NOMO-1 treated with dmso at 0.1 percent for 144 hours (cell line): ENCODE measurements around the gene SGF29.
"Not testable (repeated sequence)": the region's sequence is repeated elsewhere in the genome, so short reads cannot be mapped to it uniquely, and the experiment has no call there.

Experiments used
- DNase-seq: peaks from one replicate; lab custom pipeline; 2025; ENCODE audit not compliant: unreplicated experiment; lab: John Stamatoyannopoulos, UW

Gene SGF29

DNA sequence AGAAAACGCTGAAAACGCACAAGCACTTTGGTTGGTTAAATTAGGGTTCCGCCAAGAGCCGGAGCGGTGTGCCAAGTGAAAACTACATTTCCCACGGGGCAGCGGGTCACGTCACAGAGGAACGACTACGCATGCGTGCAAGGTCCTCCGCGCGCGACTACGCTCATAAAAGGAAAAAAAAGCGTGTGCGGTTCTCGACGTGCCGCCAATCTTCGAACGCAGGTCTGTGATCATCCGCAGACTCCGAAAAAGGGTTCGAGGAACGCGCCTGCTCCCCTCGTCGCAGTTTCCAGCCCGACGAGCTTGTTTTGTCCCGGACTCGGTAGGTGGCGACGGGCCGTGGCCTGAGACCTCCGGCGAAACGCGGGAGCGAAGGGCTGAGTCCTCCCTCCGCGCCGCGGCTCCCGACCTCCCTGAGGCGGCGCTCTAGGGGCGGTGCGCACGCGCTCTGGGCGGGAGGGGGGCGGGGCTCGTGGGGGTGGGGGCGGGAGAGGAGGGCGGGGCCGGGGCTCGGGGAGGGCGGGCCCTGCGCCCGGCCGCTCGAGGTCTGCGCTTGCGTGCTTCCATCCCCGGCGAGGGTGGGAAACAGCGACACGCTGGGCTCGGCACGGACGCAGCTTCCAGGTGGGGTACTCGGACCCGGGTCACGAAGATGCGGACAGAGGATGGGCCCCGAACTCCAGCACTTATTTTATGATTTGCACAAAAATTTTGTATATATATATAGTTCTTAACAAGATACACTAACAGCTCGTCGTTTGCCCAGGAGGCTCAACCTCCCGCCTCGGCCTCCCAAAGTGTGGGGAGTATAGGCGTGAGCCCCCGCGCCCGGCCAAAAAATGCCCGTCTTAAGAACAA lies at the start of gene SGF29:
Gene SGF29, plus strand, starts transcription at position 145 of the 858 bp plus-strand sequence. CDS start 27,150 bp downstream, outside the sequence.
- peak; percentile 86 for DNase-seq

DNA sequence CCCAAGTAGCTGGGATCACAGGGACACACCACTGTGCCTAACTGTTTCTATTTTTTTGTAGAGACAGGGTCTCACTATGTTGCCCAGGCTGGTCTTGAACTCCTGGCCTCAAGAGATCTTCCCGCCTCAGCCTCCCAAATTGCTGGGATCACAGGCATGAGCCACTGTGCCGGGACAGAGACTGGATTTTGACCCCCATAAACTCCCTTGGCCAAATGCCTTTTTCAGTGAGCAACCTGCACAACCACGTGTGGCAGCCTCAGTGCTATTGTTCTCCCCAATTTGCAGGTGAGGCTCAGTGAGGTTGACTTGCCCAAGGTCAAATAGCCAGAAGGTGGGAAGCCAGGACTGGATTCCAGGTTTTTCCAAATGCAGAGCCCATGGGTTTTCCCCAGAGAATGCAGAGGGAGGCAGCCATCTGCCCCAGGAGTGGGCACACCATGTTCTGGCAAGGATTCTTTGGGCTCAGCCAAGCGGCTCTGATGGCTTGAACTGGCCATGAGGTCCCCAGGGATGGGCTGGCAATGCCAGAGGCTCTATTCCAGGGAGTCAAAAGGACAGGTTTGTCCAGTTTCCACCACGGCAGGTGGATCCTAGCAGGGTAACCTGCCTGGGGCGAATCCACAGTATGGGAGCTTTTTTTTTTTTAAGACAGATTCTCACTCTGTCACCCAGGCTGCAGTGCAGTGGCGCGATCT lies 48.9 kb upstream of the SGF29 start:
- no peak for DNase-seq

DNA sequence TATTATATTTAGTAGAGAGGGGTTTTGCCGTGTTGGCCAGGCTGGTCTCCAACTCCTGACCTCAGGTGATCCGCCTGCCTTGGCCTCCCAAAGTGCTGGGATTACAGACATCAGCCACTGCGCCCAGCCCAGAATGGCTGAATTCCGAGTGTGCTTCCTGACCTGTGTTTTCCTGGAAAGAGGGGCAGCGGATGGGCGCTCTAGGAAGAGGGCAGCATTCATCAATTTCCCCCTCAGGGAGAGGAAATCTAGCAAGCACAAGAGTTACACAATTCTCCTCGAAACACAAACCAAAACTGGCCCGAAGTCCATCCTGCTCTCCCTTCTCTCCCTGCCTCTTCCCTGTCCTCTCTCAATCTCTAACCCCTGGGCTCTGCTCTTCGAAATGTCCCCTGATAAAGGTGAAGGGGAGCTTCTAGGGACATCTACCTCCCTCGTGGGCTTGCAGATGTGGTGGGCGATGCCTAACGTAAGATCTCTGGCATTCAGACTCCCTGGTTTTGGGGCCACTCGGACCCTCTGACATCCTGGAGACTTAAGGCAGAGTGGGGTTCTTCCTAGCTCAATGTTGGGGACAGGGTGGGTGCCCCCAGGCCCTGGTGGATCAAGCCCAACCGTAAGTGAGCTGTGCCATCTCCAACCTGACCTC lies 48.1 kb upstream of the SGF29 start:
- no peak for DNase-seq

DNA sequence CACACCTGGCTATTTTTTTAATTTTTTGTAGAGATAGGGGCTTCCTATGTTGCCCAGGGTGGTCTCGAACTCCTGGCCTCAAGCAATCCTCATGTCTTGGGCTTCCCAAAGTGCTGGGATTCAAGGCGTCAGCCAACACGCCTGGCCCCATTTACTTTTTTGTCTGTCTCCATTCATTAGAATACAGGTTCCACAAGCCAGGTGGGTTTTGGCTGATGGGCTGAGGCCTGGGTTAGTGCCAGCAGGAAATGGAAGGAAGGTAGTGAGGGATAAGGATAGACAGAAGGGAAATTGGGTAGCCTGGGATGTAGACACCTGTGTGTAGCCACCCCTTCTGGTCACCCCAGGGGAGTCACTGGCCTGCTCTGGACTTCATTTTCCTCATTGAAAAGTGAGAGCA lies 42.7 kb upstream of the SGF29 start:
- DNase-seq, result no peak

DNA sequence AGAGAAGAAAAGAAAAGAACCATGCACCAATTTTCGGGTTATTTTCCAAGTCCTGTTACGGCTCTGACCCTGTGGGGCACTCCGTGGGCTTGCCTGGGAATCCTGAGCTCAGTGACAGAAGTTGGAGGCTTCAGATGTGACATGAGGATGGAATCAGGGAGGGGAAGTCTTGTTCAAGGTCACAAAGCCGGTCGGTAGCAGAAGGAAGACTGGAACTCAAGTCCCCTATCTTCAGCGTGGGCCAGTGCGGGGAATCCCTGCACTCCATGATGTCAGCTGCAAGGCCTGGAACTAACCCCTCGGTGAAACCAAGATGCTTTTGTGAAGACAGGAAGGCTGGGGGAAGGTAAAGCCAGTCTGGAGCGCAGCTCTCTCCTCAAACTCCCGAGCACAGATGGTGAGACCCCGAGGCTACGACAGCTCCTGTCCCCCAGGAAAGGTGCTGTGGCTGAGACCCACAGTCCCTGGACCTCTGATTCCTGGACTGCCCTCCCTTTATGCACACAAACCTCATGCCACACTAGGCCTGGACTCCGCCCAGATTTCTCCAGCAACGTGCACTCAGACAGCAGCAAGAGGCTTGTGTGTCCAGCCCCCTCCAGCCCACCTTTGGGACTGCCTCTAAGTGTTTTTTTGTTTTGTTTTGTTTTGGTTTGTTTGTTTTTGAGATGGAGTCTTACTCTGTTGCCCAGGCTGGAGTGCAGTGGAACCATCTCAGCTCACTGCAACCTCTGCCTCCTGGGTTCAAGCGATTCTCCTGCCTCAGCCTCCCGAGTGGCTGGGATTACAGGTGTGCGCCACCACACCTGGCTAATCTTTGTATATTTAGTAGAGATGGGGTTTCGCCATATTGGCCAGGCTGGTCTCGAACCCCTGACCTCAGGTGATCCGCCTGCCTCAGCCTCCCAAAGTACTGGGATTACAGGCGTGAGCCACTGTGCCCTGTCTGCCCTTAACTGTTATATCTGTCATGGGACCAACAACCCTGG lies 41.6 kb upstream of the SGF29 start:
- DNase-seq, result no peak

DNA sequence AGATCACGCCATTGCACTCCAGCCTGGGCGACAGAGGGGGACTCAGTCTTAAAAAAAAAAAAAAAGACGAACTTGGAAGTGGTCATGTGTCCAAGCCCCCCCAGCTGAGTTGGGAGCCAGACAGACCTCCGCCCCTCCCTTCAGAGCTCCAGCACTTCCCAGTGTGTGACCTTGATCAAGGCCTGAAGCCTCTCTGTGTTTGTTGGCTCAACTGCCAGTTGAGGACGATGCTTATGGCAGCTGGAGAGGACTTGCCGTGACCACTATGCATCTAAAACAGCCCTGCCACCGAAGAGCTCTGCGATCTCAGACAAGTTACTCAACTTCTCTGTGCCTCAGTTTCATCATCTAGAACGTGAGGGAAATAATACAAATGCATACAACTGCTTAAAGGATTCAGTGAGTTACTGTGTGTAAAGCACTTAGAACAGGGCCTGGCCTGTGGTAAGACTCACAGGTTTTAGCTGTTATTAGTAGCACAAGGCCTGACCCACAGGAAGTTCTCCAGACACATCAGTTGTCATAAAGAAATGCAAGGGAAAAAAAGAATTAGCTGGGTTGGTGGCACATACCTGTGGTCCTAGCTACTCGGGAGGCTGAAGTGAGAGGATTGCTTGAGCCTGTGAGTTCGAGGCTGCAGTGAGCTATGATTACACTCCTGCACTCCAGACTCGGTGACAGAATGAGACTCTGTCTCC lies 40.1 kb upstream of the SGF29 start:
- DNase-seq, result no peak

DNA sequence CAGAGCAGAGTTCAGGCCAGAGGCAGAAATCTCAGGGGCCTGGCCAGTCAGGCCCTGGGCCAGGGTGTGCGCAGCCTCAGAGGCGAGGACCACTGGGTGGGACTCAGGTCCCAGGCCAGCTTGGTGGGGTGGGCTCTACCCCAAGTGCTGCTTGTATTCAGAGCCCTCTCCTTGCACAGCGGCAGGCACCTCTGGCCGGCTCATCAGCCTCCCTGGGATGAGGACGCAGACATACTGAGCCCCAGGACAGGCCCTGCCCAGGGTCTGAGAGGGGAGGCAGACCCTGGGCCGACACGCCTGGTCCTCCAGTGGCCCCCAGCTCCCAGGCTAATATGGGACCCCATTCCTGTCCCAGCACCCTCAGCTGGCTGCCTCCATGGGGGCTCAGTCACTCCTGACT lies 39.5 kb upstream of the SGF29 start:
- no peak for DNase-seq

DNA sequence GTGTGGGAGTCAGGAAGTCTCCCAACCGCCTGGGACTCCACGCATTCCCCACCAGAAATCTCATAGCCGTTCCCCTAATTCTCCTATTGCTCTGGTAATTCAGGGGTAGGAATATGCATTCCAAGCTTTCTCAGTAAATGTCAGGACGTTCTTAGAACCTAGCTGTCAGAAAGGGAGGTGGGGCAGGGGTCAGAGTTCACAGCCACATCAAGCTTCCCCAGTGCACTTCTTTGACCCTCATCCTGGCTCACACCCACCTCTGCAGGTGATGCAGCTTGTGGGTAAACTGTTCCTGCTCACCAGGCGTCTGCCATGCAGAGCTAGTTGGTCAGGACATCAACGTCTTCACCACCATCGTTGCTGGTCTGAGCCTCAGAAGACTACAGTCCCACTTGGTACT lies 33.0 kb upstream of the SGF29 start:
- DNase-seq, result no peak

DNA sequence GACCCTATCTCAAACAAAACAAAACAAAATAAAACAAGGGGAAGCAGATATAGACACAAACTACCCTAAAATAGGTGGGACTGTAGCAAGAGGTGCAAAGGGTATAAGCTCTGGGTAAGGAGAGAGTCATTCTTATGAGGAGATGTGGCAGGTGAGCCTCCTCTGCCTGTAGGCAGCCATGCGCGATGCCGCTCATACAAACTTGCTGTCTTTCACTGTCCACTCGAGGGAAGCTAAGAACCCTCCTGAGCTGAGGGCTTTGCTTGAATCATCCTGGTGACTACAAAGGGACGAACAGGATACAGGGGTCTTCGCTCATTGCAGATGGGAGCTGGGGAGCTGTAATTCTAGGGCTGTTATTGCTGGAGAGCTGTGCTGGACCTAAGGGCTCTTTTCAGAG lies 32.3 kb upstream of the SGF29 start:
- no peak for DNase-seq

DNA sequence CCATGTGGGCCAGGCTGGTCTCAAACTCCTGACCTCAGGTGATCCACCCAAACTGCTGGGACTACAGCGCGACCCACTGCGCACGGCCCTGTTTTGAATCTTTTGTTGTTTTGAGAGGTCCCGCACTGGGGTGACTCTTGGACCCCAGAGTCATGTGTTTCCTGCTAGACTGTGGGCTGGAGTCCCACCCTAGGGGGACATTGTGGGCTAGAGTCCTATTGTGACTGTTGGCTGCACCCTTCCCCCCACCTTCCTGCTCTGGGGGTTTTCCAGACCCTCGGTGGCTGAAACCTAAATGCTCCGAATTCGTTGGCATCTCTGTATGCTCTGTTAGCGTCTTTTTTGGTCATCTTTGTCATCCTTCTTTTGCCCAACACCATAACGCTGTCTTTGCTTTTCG lies 30.9 kb upstream of the SGF29 start:
- no peak for DNase-seq

DNA sequence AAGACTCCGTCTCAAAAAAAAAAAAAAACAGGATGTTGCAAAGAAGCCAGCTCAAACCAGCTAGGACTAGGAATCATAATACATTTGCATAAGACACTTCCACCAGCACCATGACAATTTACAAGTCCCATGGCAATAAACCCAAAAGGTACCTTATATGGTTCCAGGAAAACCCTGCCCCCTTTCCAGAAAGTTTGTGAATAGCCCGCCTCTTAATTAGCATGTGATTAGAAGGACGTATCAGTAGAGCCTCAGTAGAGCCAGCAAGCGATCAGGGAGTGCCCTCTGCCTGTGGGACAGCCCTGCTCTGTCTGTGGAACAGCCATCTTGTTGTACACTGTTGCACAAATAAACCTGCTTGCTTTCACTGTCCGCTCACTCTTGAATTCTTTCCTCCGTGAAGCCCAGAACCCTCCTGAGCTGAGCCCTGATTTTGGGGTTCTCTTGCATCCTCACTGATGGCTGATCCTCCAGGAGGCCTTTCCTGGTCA lies 29.0 kb upstream of the SGF29 start:
- DNase-seq, result no peak

DNA sequence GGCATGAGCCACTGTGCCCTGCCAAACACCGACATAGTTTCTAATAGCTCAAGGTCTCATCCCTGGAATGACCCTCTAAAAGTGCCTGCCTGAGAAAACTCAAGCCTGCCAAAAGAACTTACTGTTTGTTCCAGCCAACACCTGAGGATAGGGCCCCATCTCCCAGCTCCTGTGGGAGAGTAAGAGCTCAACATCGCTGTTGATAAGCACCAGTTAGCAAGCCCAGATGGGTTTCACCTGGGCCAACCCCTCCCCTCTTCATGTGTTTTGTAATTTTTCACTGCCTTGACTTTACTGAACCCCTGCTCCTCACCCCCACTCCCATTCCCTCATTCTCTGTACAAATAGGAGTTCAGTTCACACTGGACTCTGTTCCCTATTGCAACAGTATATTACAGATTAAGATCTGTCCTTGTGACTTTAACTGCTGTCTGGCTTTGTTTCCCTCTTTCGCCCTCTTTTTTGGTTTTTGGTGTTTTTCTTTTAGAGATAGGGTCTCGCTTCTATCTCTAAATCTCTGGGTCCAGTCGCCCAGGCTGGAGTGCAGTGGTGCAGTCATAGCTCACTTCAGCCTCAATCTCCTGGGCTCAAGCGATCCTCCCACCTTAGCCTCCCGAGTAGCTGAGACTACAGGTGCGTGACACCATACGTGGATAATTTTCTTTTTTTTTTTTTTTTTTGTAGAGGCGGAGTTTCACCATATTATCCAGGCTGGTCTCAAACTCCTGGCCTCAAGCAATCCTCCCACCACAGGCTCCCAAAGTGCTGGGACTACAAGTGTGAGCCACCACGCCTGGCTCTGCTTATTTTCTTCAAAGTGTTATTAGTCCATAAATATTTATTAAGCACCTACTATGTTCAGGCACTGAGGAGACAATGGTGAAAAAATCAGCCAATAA lies 27.3 kb upstream of the SGF29 start:
- DNase-seq, result no peak

DNA sequence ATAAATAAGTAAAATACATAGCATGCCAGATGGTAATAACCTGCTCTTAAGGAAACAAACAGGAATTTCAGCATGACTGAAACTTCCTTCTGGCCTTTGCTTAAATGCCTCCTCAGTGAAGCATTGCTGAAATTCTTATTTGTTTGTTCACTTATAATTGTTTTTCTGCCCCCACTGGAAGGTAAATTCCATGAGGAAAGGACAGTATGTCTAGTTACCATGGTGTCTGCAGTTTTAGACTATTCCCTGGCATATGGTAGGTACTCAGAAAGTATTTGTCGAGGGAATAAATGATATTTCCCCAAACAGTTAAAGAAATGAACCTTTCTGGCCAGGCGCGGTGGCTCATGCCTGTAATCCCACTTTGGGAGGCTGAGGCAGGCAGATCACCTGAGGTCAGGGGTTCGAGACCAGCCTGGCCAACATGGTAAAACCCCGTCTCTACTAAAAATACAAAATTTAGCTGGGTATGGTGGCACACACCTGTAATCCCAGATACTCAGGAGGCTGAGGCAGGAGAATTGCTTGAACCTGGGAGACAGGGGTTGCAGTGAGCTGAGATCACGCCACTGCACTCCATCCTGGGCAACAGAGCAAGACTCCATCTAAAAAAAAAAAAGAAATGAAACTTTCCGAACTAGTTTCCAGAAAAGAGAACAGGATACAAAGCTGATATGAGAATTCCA lies 26.5 kb upstream of the SGF29 start:
- not testable (repeated sequence) for DNase-seq

DNA sequence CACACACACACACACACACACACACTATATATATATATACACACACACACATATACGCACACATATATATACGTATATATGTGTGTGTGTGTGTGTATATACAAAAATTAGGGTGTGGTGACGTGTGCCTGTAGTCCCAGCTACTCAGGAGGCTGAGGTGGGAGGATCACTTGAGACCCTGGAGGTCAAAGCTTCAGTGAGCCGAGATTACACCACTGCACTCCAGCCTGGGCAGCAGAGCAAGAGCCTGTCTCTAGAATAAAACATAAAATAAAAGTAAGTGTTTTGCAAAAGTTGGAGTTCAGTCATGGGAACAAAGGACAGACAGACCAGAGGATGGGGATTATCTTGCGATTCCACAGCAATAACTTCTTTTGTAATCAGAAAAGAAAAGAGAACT lies 25.7 kb upstream of the SGF29 start:
- no peak for DNase-seq

DNA sequence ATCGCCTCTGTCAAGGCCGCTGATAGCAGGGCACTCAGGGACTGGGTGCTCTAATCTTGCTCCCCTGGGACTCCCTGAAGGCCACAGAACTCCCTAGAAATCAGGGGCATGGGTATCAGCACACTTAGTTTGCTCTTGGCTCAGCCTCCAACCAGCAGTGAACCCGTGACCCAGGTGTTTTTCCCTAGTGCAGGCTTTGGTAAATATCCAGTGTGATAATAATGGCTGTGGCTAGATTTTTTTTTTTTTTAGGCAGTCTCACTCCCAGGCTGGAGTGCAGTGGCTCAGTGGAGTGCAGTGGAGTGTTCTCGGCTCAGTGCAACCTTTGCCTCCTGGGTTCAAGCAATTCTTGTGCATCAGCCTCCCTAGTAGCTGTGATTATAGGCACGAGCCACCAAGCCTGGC lies 25.3 kb upstream of the SGF29 start:
- no peak for DNase-seq

DNA sequence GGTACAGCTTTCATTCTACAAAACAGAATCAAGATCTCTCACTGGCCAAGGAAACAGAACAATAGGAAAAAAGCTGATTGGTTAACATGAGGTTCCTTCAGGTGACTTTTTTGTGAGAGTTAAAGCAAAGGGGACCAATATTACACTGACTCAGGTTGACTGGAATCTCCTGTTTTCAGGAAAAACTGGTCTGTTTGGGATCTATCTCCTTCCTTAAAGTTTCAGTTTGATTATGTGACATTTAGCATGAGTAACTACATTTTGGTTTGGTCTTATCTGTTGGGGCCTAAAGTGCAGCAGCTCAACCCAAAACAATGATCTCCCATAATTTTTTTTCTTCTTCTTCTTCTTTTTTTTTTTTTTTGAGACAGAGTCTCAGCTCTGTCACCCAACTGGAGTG lies 24.6 kb upstream of the SGF29 start:
- DNase-seq, result no peak

DNA sequence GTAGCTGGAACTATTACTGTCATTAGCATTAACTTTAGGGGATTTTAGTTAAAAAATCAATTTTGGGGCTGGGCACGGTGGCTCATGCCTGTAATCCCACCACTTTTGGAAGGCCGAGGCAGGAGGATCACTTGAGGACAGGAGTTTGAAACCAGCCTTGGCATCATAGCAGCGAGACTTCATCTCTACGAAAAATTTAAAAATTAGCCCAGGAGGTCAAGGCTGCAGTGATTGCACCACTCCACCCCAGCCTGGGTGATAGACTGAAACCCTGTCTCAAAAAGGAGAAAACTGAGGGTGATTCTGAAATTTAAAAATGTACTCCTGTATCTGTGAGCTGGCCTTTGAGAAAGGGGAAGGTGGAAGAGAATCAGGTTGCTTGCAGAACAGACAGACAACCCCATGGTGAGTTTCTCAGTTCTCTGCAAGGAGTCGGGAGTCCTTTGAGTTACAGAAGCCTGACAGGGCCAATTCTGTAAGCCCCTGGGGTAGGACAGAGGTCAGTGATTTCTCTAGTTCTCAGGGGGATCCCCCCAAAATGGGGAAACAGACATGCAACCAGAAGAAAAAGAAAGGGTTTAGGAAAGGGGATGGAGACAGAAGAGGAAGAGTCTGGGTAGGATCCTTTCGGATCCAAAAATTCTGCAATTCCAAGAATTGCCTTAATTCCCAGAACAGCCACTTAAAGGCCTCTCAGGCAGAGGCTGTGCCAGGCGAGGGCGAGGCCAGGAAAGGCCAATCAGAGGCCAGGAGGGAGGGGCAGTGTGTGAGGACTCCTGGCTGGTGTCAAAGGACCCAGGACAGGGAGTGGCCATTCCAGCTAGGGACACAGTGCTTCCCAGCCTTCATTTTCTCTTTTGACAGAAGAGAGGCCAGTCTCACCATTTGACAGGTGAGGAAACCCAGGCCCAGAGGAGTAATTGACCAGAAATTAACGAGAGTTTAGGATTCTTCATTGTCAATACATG lies 21.7 kb upstream of the SGF29 start:
- DNase-seq, result no peak
